K562 (cell line): ENCODE results near the gene SLC9A7.

ENCODE experiments used
- BHLHE40 ChIP-seq: IDR thresholded peaks from 2 replicates; pipeline ENCODE4 v1.6.1; 2011; ENCODE audit warnings: low read length, improper control_type of control experiment
- CTCF ChIP-seq, 3 experiments: IDR thresholded peaks in 2 of 3; conservative IDR thresholded peaks in 1 of 3; 2 replicates each; pipeline ENCODE4 v1.5.1; 2011 to 2012; ENCODE audit warnings: low read length in 3 of 3, mild to moderate bottlenecking in 3 of 3, control low read depth in 2 of 3, improper control_type of control experiment in 1 of 3, inconsistent platforms in 1 of 3, low read depth in 1 of 3, mixed read lengths in 1 of 3, moderate library complexity in 1 of 3; ENCODE audit not compliant: insufficient read depth in 2 of 3
- ELF4 ChIP-seq: fragments of 450-650 bp; formaldehyde crosslinking; IDR thresholded peaks from 2 replicates; pipeline ENCODE4 v1.4.0; 2022; ENCODE audit warnings: missing genetic modification characterization
- EZH2 ChIP-seq: IDR thresholded peaks from 2 replicates; pipeline ENCODE4 v1.6.1; 2012; ENCODE audit warnings: low read depth, mild to moderate bottlenecking, inconsistent platforms, low read length, borderline replicate concordance
- HDAC1 ChIP-seq, 2 experiments: fragments of 450-650 bp; IDR thresholded peaks; 2 replicates each; pipeline ENCODE4 v1.6.1; 2016 to 2017; ENCODE audit warnings: inconsistent platforms in 1 of 2, mild to moderate bottlenecking in 1 of 2, moderate library complexity in 1 of 2
- POLR2A ChIP-seq: fragments of 450-650 bp; conservative IDR thresholded peaks from 2 replicates; pipeline ENCODE4 v1.6.1; 2016

DNA sequence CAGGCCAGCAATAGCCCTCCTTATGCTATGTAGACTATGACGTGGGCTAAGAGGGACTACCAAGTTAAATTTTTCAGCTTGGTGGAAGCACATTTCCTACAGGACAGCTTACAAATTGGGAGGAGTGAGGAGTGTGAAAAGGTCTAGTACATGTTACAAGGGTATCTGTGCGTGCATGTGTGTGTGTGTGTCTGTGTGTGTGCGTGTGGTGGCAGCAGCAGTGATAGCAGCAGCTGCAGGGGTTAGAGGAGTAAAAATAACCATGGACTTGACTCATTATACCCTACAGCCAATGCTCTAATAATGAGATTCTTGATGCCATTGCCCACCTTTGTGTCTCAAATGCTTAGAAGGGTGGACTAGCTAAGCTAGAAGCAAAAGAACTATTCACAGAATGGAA, 88.6 kb downstream of the SLC9A7 start:
- TF ChIP-seq POLR2A (no peak), HDAC1 (IDR thresholded peaks at IDR 0.05) (no peak), BHLHE40 (no peak), ELF4 (CRISPR knock-in tag) (no peak), EZH2 (no peak), CTCF (IDR thresholded peaks at IDR 0.05 in 2 of 3, conservative IDR thresholded peaks at IDR 0.05 in 1 of 3; ENCODE audit: insufficient read depth in 2 of 3, low read depth in 1 of 3, low read length in 3 of 3) (no peak)
